Stomach (tissue), 9 donors: ENCODE results near the gene CMIP. TPM values are rescaled to one million over a fixed set of nuclear protein-coding genes. Genes with fewer than 3 reads are reported as not detected.

Experiments
- DNase-seq, 2 donors: peaks; one replicate each; pipeline versions ENCODE4 v3.0.0 to v3.0.0-alpha.2; 2013 to 2019
- H3K27ac ChIP-seq, 5 donors: fragments of 200-600 bp in 4 of 5; sonication (generic) in 4 of 5; one replicate each; pipeline ENCODE4 v1.5.1; 2013 to 2019; ENCODE audit warnings: mild to moderate bottlenecking in 1 of 5, moderate library complexity in 1 of 5
- H3K27me3 ChIP-seq, 3 donors: fragments of 200-600 bp; sonication (generic); one replicate each; pipeline ENCODE4 v1.5.1; 2017 to 2019; ENCODE audit warnings: mixed run types in 1 of 3
- H3K36me3 ChIP-seq, 4 donors: fragments of 200-600 bp; sonication (generic); 1 replicate in 3 of 4; 2 replicates in 1 of 4; pipeline ENCODE4 v1.5.1; 2016 to 2019
- H3K4me1 ChIP-seq, 4 donors: fragments of 200-600 bp; sonication (generic); one replicate each; pipeline ENCODE4 v1.5.1; 2016 to 2019
- H3K4me3 ChIP-seq, 4 donors: fragments of 200-600 bp; sonication (generic) in 3 of 4; one replicate each; pipeline ENCODE4 v1.5.1; 2016 to 2019; ENCODE audit warnings: mild to moderate bottlenecking in 1 of 4
- H3K9me3 ChIP-seq, 4 donors: fragments of 200-600 bp; sonication (generic); one replicate each; pipeline ENCODE4 v1.5.1; 2016 to 2019
- CTCF ChIP-seq, 7 experiments: fragments of 450-650 bp in 4 of 7; fragments of 200-600 bp in 3 of 7; sonication (generic) in 3 of 7; IDR thresholded peaks; one replicate each; pipeline ENCODE4 v1.5.1; 2016 to 2019; ENCODE audit warnings: antibody characterized with exemption in 7 of 7, control low read depth in 2 of 7, mild to moderate bottlenecking in 1 of 7
- EP300 ChIP-seq: sonication (generic); formaldehyde crosslinking; IDR thresholded peaks from one replicate; pipeline ENCODE4 v1.6.1; 2017; ENCODE audit warnings: antibody characterized with exemption
- POLR2A ChIP-seq, 4 donors: fragments of 450-650 bp; IDR thresholded peaks; one replicate each; pipeline ENCODE4 v1.6.1; 2016; ENCODE audit warnings: antibody characterized with exemption in 4 of 4, control low read depth in 2 of 4, mild to moderate bottlenecking in 1 of 4, moderate library complexity in 1 of 4
- POLR2AphosphoS5 ChIP-seq, 3 donors: sonication (generic); formaldehyde crosslinking; IDR thresholded peaks; one replicate each; pipeline ENCODE4 v1.6.1; 2016; ENCODE audit warnings: antibody characterized with exemption in 3 of 3
- WGBS, 5 donors: extraction: QIAGEN DNeasy Blood & Tissue Kit in 3 of 5; methylation state at CpG; one replicate each; pipeline versions ENCODE4 v1.1.5 to v1.1.7; 2013 to 2018; 5-methylcytosine and 5-hydroxymethylcytosine counted together
- intact Hi-C: fragments of 100-400 bp; cut with DNase I; formaldehyde crosslinking; loops from one replicate; pipeline ENCODE4 v1.15.1; 2023; ENCODE audit warnings: low total_unique reads
- polyA plus RNA-seq, 3 donors: library from polyadenylated mRNA; stranded (reverse); fragments of 200-250 nt; gene quantifications; one replicate each; pipeline ENCODE4 v1.2.3, GENCODE V29; 2013
- total RNA-seq, 5 donors: library from RNA; depleted of rRNA; stranded (reverse); fragments of >200 nt; gene quantifications; one replicate each; pipeline versions ENCODE4 v1.1.0 to v1.2.3, GENCODE V29; 2014 to 2016
- donor health status: healthy with polysubstance abuse.
- donor health status: Bipolar disorder and iron deficiency.
- donor health status: healthy.

Gene CMIP
- total and polyA plus RNA-seq, 8 donors = 11.1 to 71.0 (median 31.2) TPM

GRCh38 chr16:81518439-81518757 is 73.8 kb downstream of the CMIP start:
- H3K36me3 ChIP-seq = peaks cover 0 to 6% (median 2%) of the 10 kb centered on the region in 4 donors
- no peak for DNase-seq

GRCh38 chr16:81519301-81520150 is 74.9 kb downstream of the CMIP start:
- intact Hi-C loops = no loop called here
- Histone ChIP-seq H3K4me1 (peaks cover 11 to 50% (median 24%) of the 10 kb centered on the region in 4 donors), H3K27ac (peak overlapping the region in 3 of 5 donors; percentile 5 to 49 (median 23)), H3K27me3 (no peaks in the 10 kb centered on the region), H3K9me3 (no peaks in the 10 kb centered on the region), H3K4me3 (no peak overlapping the region), H3K36me3 (peaks cover 0 to 6% (median 2%) of the 10 kb centered on the region in 4 donors)
- WGBS, 5 donors = 78 to 94% (median 88%) methylated on average over 8 to 9 of the region's 9 CpGs
- TF ChIP-seq POLR2AphosphoS5 (IDR thresholded peaks at IDR 0.05) (no peak), EP300 (no peak), CTCF (IDR thresholded peaks at IDR 0.05) (no peak), POLR2A (IDR thresholded peaks at IDR 0.05) (no peak)
- no peak for DNase-seq

More at GRCh38 chr16:81518439-81518757, 73.8 kb downstream of the CMIP start:
- WGBS, 5 donors = 56 to 80% (median 76%) methylated on average over 1 to 8 of the region's 8 CpGs
- H3K27me3 ChIP-seq = no peaks in the 10 kb centered on the region
- peaks cover 18 to 53% (median 30%) of the 10 kb centered on the region in 4 donors for H3K4me1 ChIP-seq
- H3K9me3 ChIP-seq = no peaks in the 10 kb centered on the region
- TF ChIP-seq POLR2AphosphoS5 (IDR thresholded peaks at IDR 0.05) = no peak
- TF ChIP-seq POLR2A (IDR thresholded peaks at IDR 0.05) = no peak
- no peak for TF ChIP-seq EP300
- no peak for TF ChIP-seq CTCF (IDR thresholded peaks at IDR 0.05)
- H3K4me3 ChIP-seq = no peak overlapping the region
- intact Hi-C loops = no loop called here
- H3K27ac ChIP-seq = peak overlapping the region in 4 of 5 donors; percentile 6 to 49 (median 14)

- TF ChIP-seq POLR2A (IDR thresholded peaks at IDR 0.05) (no peak), EP300 (no peak), POLR2AphosphoS5 (IDR thresholded peaks at IDR 0.05) (no peak), CTCF (IDR thresholded peaks at IDR 0.05) (no peak)
- no peak overlapping the region for H3K4me3 ChIP-seq
- H3K4me1 ChIP-seq = peaks cover 11 to 45% (median 21%) of the 10 kb centered on the region in 4 donors
- peak overlapping the region in 3 of 5 donors; percentile 5 to 40 (median 23) for H3K27ac ChIP-seq
- no peak for DNase-seq
- intact Hi-C loops = no loop called here
- H3K27me3 ChIP-seq = no peaks in the 10 kb centered on the region
- H3K9me3 ChIP-seq = no peaks in the 10 kb centered on the region
- WGBS, 5 donors = 80 to 85% (median 83%) methylated on average over 4 of the region's 4 CpGs
- H3K36me3 ChIP-seq = peaks cover 0 to 6% (median 2%) of the 10 kb centered on the region in 4 donors
Measured at GRCh38 chr16:81520151-81520470, 75.5 kb downstream of the CMIP start.

GRCh38 chr16:81520560-81521135 is 76.0 kb downstream of the CMIP start:
- intact Hi-C loops = no loop called here
- H3K27ac ChIP-seq = peak overlapping the region in 4 of 5 donors; percentile 5 to 40 (median 24)
- 67 to 85% (median 77%) methylated on average over 4 to 5 of the region's 5 CpGs for WGBS, 5 donors
- peaks cover 0 to 6% (median 2%) of the 10 kb centered on the region in 4 donors for H3K36me3 ChIP-seq
- peaks cover 11 to 51% (median 20%) of the 10 kb centered on the region in 4 donors for H3K4me1 ChIP-seq
- no peaks in the 10 kb centered on the region for H3K27me3 ChIP-seq
- no peaks in the 10 kb centered on the region for H3K9me3 ChIP-seq
- no peak for TF ChIP-seq EP300
- no peak for TF ChIP-seq CTCF (IDR thresholded peaks at IDR 0.05)
- no peak for TF ChIP-seq POLR2AphosphoS5 (IDR thresholded peaks at IDR 0.05)
- no peak for TF ChIP-seq POLR2A (IDR thresholded peaks at IDR 0.05)
- no peak for DNase-seq
- H3K4me3 ChIP-seq = no peak overlapping the region
